Natural killer cell (primary cell): ENCODE data around the gene SLC38A9. TPM values are rescaled to one million over a fixed set of nuclear protein-coding genes. Genes with fewer than 3 reads are reported as not detected.

ENCODE experiments used
- ATAC-seq, 3 donors: fragments of 150-1000 bp in 2 of 3; fragments of 200-7000 bp in 1 of 3; cut with Tn5 transposase; 1 replicate in 1 of 3; 2 replicates in 2 of 3; pipeline ENCODE4 v1.10.0; 2021; ENCODE audit warnings: mild to moderate bottlenecking in 2 of 3, moderate library complexity in 2 of 3
- DNase-seq, 2 donors: peaks; one replicate each; pipeline versions ENCODE4 v3.0.0 to v3.0.0-alpha.2; 2013 to 2021; ENCODE audit warnings: mixed read lengths in 1 of 2
- H3K27ac ChIP-seq: one replicate; pipeline ENCODE4 v1.5.1; 2013; ENCODE audit warnings: mild to moderate bottlenecking, low read length
- H3K27me3 ChIP-seq: one replicate; pipeline ENCODE4 v1.6.1; 2013; ENCODE audit warnings: low read length; ENCODE audit not compliant: control insufficient read depth, insufficient read depth
- H3K36me3 ChIP-seq: one replicate; pipeline ENCODE4 v1.6.1; 2013; ENCODE audit warnings: low read length; ENCODE audit not compliant: control insufficient read depth, insufficient read depth
- H3K4me1 ChIP-seq: one replicate; pipeline ENCODE4 v1.6.1; 2013; ENCODE audit warnings: low read length; ENCODE audit not compliant: control insufficient read depth, insufficient read depth
- H3K4me3 ChIP-seq: one replicate; pipeline ENCODE4 v1.5.1; 2013; ENCODE audit warnings: low read length
- H3K9me3 ChIP-seq: one replicate; pipeline ENCODE4 v1.6.1; 2013; ENCODE audit warnings: low read length; ENCODE audit not compliant: control insufficient read depth, insufficient read depth
- H3K27ac Mint-ChIP-seq, 2 donors: one replicate each; pipeline ENCODE4 v1.8.0; 2022; ENCODE audit warnings: mild to moderate bottlenecking in 2 of 2, mixed read lengths in 2 of 2, moderate library complexity in 1 of 2
- H3K27me3 Mint-ChIP-seq, 2 donors: one replicate each; pipeline ENCODE4 v1.8.0; 2022; ENCODE audit warnings: low read depth in 2 of 2, mixed read lengths in 2 of 2
- H3K36me3 Mint-ChIP-seq: one replicate; pipeline ENCODE4 v1.8.0; 2022; ENCODE audit warnings: mixed read lengths
- H3K4me1 Mint-ChIP-seq, 2 donors: one replicate each; pipeline ENCODE4 v1.8.0; 2022; ENCODE audit warnings: mixed read lengths in 2 of 2
- H3K4me3 Mint-ChIP-seq: one replicate; pipeline ENCODE4 v1.8.0; 2022; ENCODE audit warnings: mild to moderate bottlenecking, moderate library complexity, mixed read lengths
- H3K9me3 Mint-ChIP-seq, 2 donors: one replicate each; pipeline ENCODE4 v1.8.0; 2022; ENCODE audit warnings: mixed read lengths in 2 of 2
- WGBS: methylation state at CpG from one replicate; pipeline ENCODE4 v1.1.7; 2013; ENCODE audit warnings: missing lambda C conversion rate; ENCODE audit not compliant: insufficient coverage; 5-methylcytosine and 5-hydroxymethylcytosine counted together
- intact Hi-C: fragments of 100-400 bp; cut with micrococcal nuclease; formaldehyde crosslinking; loops from one replicate; pipeline ENCODE4 v1.14.2; 2022
- total RNA-seq, 4 donors: library from RNA; stranded (reverse); fragments of 120-200 nt in 1 of 4; gene quantifications; one replicate each; pipeline versions ENCODE4 v1.2.3 to v1.2.4, GENCODE V29; 2013 to 2022
- TF ChIP-seq, protein P1 (sequence below): fragments of 200-600 bp; IDR thresholded peaks from one replicate; pipeline ENCODE4 v1.8.0; 2022; ENCODE audit warnings: antibody characterized with exemption

Gene SLC38A9
- total RNA-seq, 3 donors from 2014 or later (not counting 1 experiment from before 2014, with no cell fraction given) = 20.6 to 33.9 (median 27.0) TPM

DNA sequence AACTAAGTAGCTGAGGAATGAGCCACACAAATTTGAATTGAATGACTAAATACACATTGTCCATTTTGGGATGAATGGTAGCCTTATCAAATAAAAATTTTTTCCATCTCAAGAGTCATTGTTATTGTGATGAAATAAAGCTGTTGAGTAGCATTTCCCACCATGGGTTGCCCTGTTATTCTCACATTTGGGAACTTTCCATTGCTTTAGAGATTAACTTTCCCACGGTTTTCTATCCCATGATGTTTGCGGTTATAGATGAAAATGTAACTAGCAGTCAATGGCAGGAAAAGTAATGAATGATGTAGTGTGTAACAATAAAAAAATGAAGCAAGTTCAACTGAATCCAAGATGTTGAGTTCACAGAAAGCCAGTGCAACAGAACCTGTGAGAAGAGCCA, 117.5 kb downstream of the SLC38A9 start:
- Histone ChIP-seq H3K4me3 (no peak overlapping the region), H3K27ac (no peak overlapping the region), H3K36me3 (no peaks in the 10 kb centered on the region), H3K4me1 (peaks cover 3% of the 10 kb centered on the region), H3K27me3 (no peaks in the 10 kb centered on the region), H3K9me3 (no peaks in the 10 kb centered on the region)
- Mint-ChIP-seq H3K36me3 (no peaks in the 10 kb centered on the region), H3K27me3 (no peaks in the 10 kb centered on the region), H3K4me1 (peaks cover 9% of the 10 kb centered on the region in 2 donors), H3K27ac (no peak overlapping the region), H3K4me3 (no peak overlapping the region), H3K9me3 (no peaks in the 10 kb centered on the region)
- TF ChIP-seq, protein P1, sequence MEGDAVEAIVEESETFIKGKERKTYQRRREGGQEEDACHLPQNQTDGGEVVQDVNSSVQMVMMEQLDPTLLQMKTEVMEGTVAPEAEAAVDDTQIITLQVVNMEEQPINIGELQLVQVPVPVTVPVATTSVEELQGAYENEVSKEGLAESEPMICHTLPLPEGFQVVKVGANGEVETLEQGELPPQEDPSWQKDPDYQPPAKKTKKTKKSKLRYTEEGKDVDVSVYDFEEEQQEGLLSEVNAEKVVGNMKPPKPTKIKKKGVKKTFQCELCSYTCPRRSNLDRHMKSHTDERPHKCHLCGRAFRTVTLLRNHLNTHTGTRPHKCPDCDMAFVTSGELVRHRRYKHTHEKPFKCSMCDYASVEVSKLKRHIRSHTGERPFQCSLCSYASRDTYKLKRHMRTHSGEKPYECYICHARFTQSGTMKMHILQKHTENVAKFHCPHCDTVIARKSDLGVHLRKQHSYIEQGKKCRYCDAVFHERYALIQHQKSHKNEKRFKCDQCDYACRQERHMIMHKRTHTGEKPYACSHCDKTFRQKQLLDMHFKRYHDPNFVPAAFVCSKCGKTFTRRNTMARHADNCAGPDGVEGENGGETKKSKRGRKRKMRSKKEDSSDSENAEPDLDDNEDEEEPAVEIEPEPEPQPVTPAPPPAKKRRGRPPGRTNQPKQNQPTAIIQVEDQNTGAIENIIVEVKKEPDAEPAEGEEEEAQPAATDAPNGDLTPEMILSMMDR = no peak
- no peak for DNase-seq
- WGBS = 98% methylated on average over 2 of the region's 2 CpGs
- no peak for ATAC-seq
- intact Hi-C loops = no loop called here

DNA sequence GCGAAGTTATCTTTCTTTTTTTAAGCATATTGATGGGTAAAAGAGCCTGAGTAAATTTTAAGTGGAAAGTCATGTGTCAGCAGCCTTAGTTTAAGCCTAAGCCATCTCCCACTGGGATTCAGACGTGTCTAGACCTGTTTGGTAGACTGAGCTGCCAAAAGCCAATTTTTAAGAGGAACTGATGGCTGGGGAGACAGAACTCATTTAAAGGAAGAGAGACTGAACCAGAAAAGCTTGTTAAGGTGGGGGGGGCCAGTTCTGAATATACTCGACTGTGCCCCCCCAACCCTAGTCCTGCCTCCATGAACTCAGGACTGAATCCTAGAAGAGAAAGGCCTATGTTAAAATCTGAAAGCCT, 119.0 kb downstream of the SLC38A9 start:
- WGBS = 74% methylated on average over 3 of the region's 3 CpGs
- Mint-ChIP-seq H3K4me1 (peaks cover 9% of the 10 kb centered on the region in 2 donors), H3K27ac (no peak overlapping the region), H3K27me3 (no peaks in the 10 kb centered on the region), H3K9me3 (no peaks in the 10 kb centered on the region), H3K36me3 (no peaks in the 10 kb centered on the region), H3K4me3 (no peak overlapping the region)
- TF ChIP-seq, protein P1 = no peak
- H3K9me3 ChIP-seq = no peaks in the 10 kb centered on the region
- peaks cover 3% of the 10 kb centered on the region for H3K4me1 ChIP-seq
- no peak for DNase-seq
- ATAC-seq = no peak
- H3K27me3 ChIP-seq = no peaks in the 10 kb centered on the region
- H3K36me3 ChIP-seq = no peaks in the 10 kb centered on the region
- H3K4me3 ChIP-seq = no peak overlapping the region
- intact Hi-C loops = no loop called here
- no peak overlapping the region for H3K27ac ChIP-seq

DNA sequence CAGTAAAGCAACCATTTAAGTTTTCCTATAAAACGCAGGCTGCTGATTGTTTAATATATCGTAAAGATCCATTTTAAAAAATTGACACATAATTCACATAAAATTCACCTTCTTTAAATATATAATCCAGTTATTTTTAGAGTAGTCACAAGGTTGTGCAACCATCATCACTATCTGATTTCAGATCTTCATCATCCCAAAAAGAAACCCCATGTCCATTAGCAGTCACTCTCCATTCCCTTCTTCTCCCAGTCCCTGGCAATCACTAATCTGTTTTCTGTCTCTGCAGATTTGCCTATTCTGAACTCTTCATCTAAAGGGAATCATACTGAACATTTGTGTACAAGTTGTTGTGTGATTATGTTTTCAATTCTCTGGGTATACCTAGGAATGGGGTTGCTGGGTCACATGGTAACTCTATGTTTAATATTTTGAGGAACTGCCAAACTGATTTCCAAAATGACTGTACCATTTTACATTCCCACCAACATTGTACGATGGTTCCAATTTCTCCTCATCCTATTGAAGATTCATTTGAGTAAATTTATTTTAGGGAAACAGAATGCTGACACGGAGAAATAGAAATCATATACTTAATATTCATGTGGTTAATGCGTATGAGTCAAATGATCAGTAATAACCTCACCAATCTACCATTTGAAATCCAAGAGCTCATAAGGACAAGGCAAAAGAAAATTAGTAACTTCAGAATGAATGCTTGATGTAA, 119.6 kb downstream of the SLC38A9 start:
- no peak overlapping the region for H3K27ac Mint-ChIP-seq
- H3K9me3 Mint-ChIP-seq = no peaks in the 10 kb centered on the region
- no peak overlapping the region for H3K4me3 Mint-ChIP-seq
- no peaks in the 10 kb centered on the region for H3K36me3 ChIP-seq
- H3K27me3 ChIP-seq = no peaks in the 10 kb centered on the region
- no peak overlapping the region for H3K27ac ChIP-seq
- peaks cover 9% of the 10 kb centered on the region in 2 donors for H3K4me1 Mint-ChIP-seq
- no peaks in the 10 kb centered on the region for H3K9me3 ChIP-seq
- peaks cover 3% of the 10 kb centered on the region for H3K4me1 ChIP-seq
- TF ChIP-seq, protein P1 = no peak
- no peak overlapping the region for H3K4me3 ChIP-seq
- no CpG with 5 or more reads among the region's 5 CpGs for WGBS
- ATAC-seq (no peak), DNase-seq (no peak)
- intact Hi-C loops = no loop called here
- H3K36me3 Mint-ChIP-seq = no peaks in the 10 kb centered on the region
- H3K27me3 Mint-ChIP-seq = no peaks in the 10 kb centered on the region

DNA sequence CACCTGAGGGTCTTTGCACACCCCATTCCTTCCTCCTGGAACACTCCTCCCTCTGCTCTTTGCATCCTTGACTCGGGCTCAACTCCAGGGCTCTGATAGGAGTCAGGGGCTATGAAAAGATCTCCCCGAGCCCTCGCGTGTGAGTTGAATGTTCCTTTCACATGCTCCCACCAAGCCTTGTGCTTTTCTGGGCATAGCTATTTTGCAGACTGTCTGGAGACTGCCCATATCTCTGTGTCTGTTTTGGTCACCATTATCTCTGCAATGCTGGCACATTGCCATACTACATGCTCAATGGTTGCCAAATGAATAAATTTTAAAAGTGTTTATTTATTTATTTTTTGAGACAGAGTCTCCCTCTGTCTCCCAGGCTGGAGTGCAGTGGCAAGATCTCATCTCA, 120.4 kb downstream of the SLC38A9 start:
- Histone ChIP-seq H3K27ac (no peak overlapping the region), H3K4me1 (peaks cover 3% of the 10 kb centered on the region), H3K36me3 (no peaks in the 10 kb centered on the region), H3K4me3 (no peak overlapping the region), H3K27me3 (no peaks in the 10 kb centered on the region), H3K9me3 (no peaks in the 10 kb centered on the region)
- Mint-ChIP-seq H3K27me3 (no peaks in the 10 kb centered on the region), H3K4me3 (no peak overlapping the region), H3K36me3 (no peaks in the 10 kb centered on the region), H3K4me1 (peaks cover 9% of the 10 kb centered on the region in 2 donors), H3K9me3 (no peaks in the 10 kb centered on the region), H3K27ac (no peak overlapping the region)
- intact Hi-C loops = no loop called here
- no peak for ATAC-seq
- DNase-seq = no peak
- TF ChIP-seq, protein P1 = no peak
- WGBS = 96% methylated on average over 4 of the region's 4 CpGs
